ENCODE measurements around the gene ZNF792.

ZNF792 gene

GRCh38 chr19:34943861-34944573, 20.0 kb downstream of the ZNF792 start:
- H3K27me3 ChIP-seq (replicated peaks) = no peaks in the 10 kb centered on the region
- in situ Hi-C loops (cut with HindIII; ENCODE audit: low pct_ligation_motif_present, low sequenced_read_pairs) = no loop called here
- TF ChIP-seq CTCF (IDR thresholded peaks at IDR 0.05; ENCODE audit: low read depth, low read length, missing control alignments) = no peak
- peaks cover 15% of the 10 kb centered on the region for H3K36me3 ChIP-seq (replicated peaks)
- H3K27ac ChIP-seq = no peak overlapping the region
- DNase-seq = no peak
- H3K4me3 ChIP-seq (ENCODE audit: low read depth, low read length) = no peak overlapping the region

- no peak for TF ChIP-seq CTCF (IDR thresholded peaks at IDR 0.05; ENCODE audit: low read depth, low read length, missing control alignments)
- no peak overlapping the region for H3K4me3 ChIP-seq (ENCODE audit: low read depth, low read length)
- DNase-seq = no peak
- no peak overlapping the region for H3K27ac ChIP-seq
- peaks cover 15% of the 10 kb centered on the region for H3K36me3 ChIP-seq (replicated peaks)
- no peaks in the 10 kb centered on the region for H3K27me3 ChIP-seq (replicated peaks)
- in situ Hi-C loops (cut with HindIII; ENCODE audit: low pct_ligation_motif_present, low sequenced_read_pairs) = no loop called here
These were observed 25.1 kb downstream of the ZNF792 start for GRCh38 chr19:34938886-34939285.

- in situ Hi-C loops (cut with HindIII; ENCODE audit: low pct_ligation_motif_present, low sequenced_read_pairs) = no loop called here
- TF ChIP-seq CTCF (IDR thresholded peaks at IDR 0.05; ENCODE audit: low read depth, low read length, missing control alignments) = no peak
- H3K27ac ChIP-seq = no peak overlapping the region
These were observed 27.8 kb downstream of the ZNF792 start for GRCh38 chr19:34936184-34936583.

GRCh38 chr19:34932494-34932893, 31.5 kb downstream of the ZNF792 start:
- in situ Hi-C loops (cut with HindIII; ENCODE audit: low pct_ligation_motif_present, low sequenced_read_pairs) = no loop called here
- Histone ChIP-seq H3K27ac (no peak overlapping the region), H3K27me3 (replicated peaks) (no peaks in the 10 kb centered on the region), H3K4me3 (ENCODE audit: low read depth, low read length) (no peak overlapping the region), H3K36me3 (replicated peaks) (peaks cover 14% of the 10 kb centered on the region)
- no peak for DNase-seq
- TF ChIP-seq CTCF (IDR thresholded peaks at IDR 0.05; ENCODE audit: low read depth, low read length, missing control alignments) = no peak

More at GRCh38 chr19:34936184-34936583, 27.8 kb downstream of the ZNF792 start:
- Histone ChIP-seq H3K4me3 (ENCODE audit: low read depth, low read length) (no peak overlapping the region), H3K27me3 (replicated peaks) (no peaks in the 10 kb centered on the region), H3K36me3 (replicated peaks) (peaks cover 14% of the 10 kb centered on the region)
- DNase-seq = no peak

GRCh38 chr19:34926685-34927375, 37.2 kb downstream of the ZNF792 start, which contains the start of gene ZNF30:
Gene ZNF30 (plus strand): TSS chr19:34926903. CDS start chr19:34929948, 3,045 bp downstream.
- no peak for TF ChIP-seq CTCF (IDR thresholded peaks at IDR 0.05; ENCODE audit: low read depth, low read length, missing control alignments)
- in situ Hi-C loops (cut with HindIII; ENCODE audit: low pct_ligation_motif_present, low sequenced_read_pairs) = no loop called here
- Histone ChIP-seq H3K4me3 (ENCODE audit: low read depth, low read length) (peak within 1 kb of the TSS; percentile 78), H3K27ac (peak within 1 kb of the TSS; percentile 24), H3K27me3 (replicated peaks) (no peaks in the 10 kb centered on the region), H3K36me3 (replicated peaks) (peaks cover 1% of the 10 kb centered on the region)
- DNase-seq = peak; percentile 90

Measured in brain microvascular endothelial cell (primary cell).